HG03095 (cell line): Measurements from ENCODE around the gene GCA.

Experiments
- ATAC-seq: cut with Tn5 transposase; IDR thresholded peaks from one replicate; pipeline ENCODE4 v1.9.1; 2021; ENCODE audit warnings: moderate library complexity; ENCODE audit not compliant: unreplicated experiment

Gene GCA

GRCh38 chr2:162343824-162344616 is at the start of gene GCA:
GCA (plus strand) TSS chr2:162344132; CDS start chr2:162344249, 117 bp downstream.
- ATAC-seq: peak; percentile 98

GRCh38 chr2:162295009-162295408 is 48.9 kb upstream of the GCA start:
- ATAC-seq: no peak

- ATAC-seq: peak; percentile 57
These were observed 45.9 kb upstream of the GCA start for GRCh38 chr2:162297925-162298552.

- no peak for ATAC-seq
These were observed 45.1 kb upstream of the GCA start for GRCh38 chr2:162298669-162299335.

GRCh38 chr2:162300266-162300665 is 43.7 kb upstream of the GCA start:
- ATAC-seq: no peak

GRCh38 chr2:162301151-162301804 is 42.7 kb upstream of the GCA start:
- ATAC-seq: peak; percentile 66

GRCh38 chr2:162301877-162302276 is 42.1 kb upstream of the GCA start:
- no peak for ATAC-seq

GRCh38 chr2:162305901-162306300 is 38.0 kb upstream of the GCA start:
- ATAC-seq: no peak

- ATAC-seq: no peak
These were observed 35.0 kb upstream of the GCA start for GRCh38 chr2:162308747-162309503.

- ATAC-seq: no peak
These were observed 31.1 kb upstream of the GCA start for GRCh38 chr2:162312853-162313252.

- ATAC-seq: no peak
These were observed 28.0 kb upstream of the GCA start for GRCh38 chr2:162315938-162316337.

GRCh38 chr2:162316590-162316989 is 27.3 kb upstream of the GCA start:
- no peak for ATAC-seq

- no peak for ATAC-seq
These were observed 26.7 kb upstream of the GCA start for GRCh38 chr2:162317058-162317742.

- ATAC-seq: peak; percentile 4
These were observed 26.0 kb upstream of the GCA start for GRCh38 chr2:162317861-162318327.

- peak; percentile 80 for ATAC-seq
These were observed 25.4 kb upstream of the GCA start, which contains the start of gene IFIH1 for GRCh38 chr2:162318328-162319180. IFIH1 (minus strand) TSS chr2:162318684; CDS start chr2:162318307, 377 bp downstream.

GRCh38 chr2:162320864-162321517 is 22.9 kb upstream of the GCA start:
- no peak for ATAC-seq

- ATAC-seq: no peak
These were observed 19.0 kb upstream of the GCA start for GRCh38 chr2:162324953-162325352.

- ATAC-seq: no peak
These were observed 16.7 kb upstream of the GCA start for GRCh38 chr2:162327134-162327769.
